ENCODE measurements around the gene SEMA3E. TPM values are rescaled to one million over a fixed set of nuclear protein-coding genes. Genes with fewer than 3 reads are reported as not detected.

The SEMA3E gene
- total and polyA plus RNA-seq, 9 of the 15 experiments (the other 6 are each of a cell fraction or from before 2014, with no cell fraction given): 0.01 to 1.4 (median 0.14) TPM; not detected in 2

GRCh38 chr7:83326223-83326622, 322.7 kb downstream of the SEMA3E start:
- intact Hi-C loops (cut with micrococcal nuclease): no loop called here
- no peaks in the 10 kb centered on the region for H4K20me1 ChIP-seq (replicated peaks; ENCODE audit: control insufficient read depth, insufficient read depth, low read length)
- ATAC-seq: no peak
- no peak overlapping the region for H2AFZ ChIP-seq (ENCODE audit: low read depth, low read length)
- H3K36me3 ChIP-seq (ENCODE audit: control insufficient read depth, insufficient read depth, low read length): no peaks in the 10 kb centered on the region
- no peak overlapping the region for H3K9ac ChIP-seq (ENCODE audit: insufficient read depth in 1 of 2, low read depth in 2 of 2, low read length in 2 of 2)
- DNase-seq (ENCODE audit: extremely low read depth in 1 of 4, low spot score in 3 of 4): no peak
- H3K4me1 ChIP-seq (replicated peaks in 1 of 2; ENCODE audit: control insufficient read depth in 2 of 2, insufficient read depth in 2 of 2, low read length in 2 of 2): no peaks in the 10 kb centered on the region
- in situ Hi-C loops (cut with MboI): no loop called here
- CTCF ChIA-PET (ENCODE audit: low intra/inter-chr PET ratio): no interaction called here
- H3K9me1 ChIP-seq (ENCODE audit: control insufficient read depth, insufficient read depth, low read length): no peaks in the 10 kb centered on the region
- H3K4me2 ChIP-seq (ENCODE audit: insufficient read depth, low read length): no peak overlapping the region
- POLR2A ChIA-PET: no interaction called here
- H3K4me3 ChIP-seq: no peak overlapping the region
- BruUV-seq (replicated peaks): no TSS peak
- no peak overlapping the region for H3K27ac ChIP-seq (ENCODE audit: extremely low read depth, low read depth, low read length)
- 3% methylated on average over 2 of the region's 2 CpGs for WGBS (ENCODE audit: insufficient coverage, low coverage, missing lambda C conversion rate)
- FAIRE-seq: no peak
- no peaks in the 10 kb centered on the region for H3K27me3 ChIP-seq (ENCODE audit: control insufficient read depth in 2 of 2, insufficient read depth in 2 of 2, low read length in 2 of 2)
- H3K9me3 ChIP-seq (replicated peaks; ENCODE audit: control insufficient read depth, insufficient read depth, low read depth, low read length): no peaks in the 10 kb centered on the region
- H3K79me2 ChIP-seq (ENCODE audit: control insufficient read depth, insufficient read depth, low read length): no peaks in the 10 kb centered on the region
- no peak for TF ChIP-seq SAFB2 (IDR thresholded peaks at IDR 0.05; ENCODE audit: borderline replicate concordance, low read depth, low read length, severe bottlenecking)
- TF ChIP-seq ZBTB17 (CRISPR knock-in tag; IDR thresholded peaks at IDR 0.05): no peak
- TF ChIP-seq FOXM1 (IDR thresholded peaks at IDR 0.05; ENCODE audit: low read depth): no peak
- TF ChIP-seq FOXM1 (CRISPR knock-in tag; IDR thresholded peaks at IDR 0.05; ENCODE audit: low read depth): no peak
- TF ChIP-seq RREB1 (CRISPR knock-in tag; IDR thresholded peaks at IDR 0.05): no peak
- TF ChIP-seq ETS1 (conservative IDR thresholded peaks at IDR 0.05; ENCODE audit: control insufficient read depth, low read depth, low read length): no peak
- TF ChIP-seq TSC22D4 (tag; IDR thresholded peaks at IDR 0.05): no peak
- no peak for TF ChIP-seq CC2D1A (IDR thresholded peaks at IDR 0.05)
- TF ChIP-seq NCOA1 (IDR thresholded peaks at IDR 0.05; ENCODE audit: low read depth): no peak
- TF ChIP-seq NELFE (IDR thresholded peaks at IDR 0.05; ENCODE audit: insufficient read depth, insufficient read length): no peak
- TF ChIP-seq PURB (CRISPR knock-in tag; IDR thresholded peaks at IDR 0.05; ENCODE audit: low read depth): no peak
- no peak for TF ChIP-seq SP2 (IDR thresholded peaks at IDR 0.05; ENCODE audit: extremely low read depth, low read depth, low read length, poor library complexity, severe bottlenecking)
- no peak for TF ChIP-seq CBX8 (IDR thresholded peaks at IDR 0.05; ENCODE audit: borderline replicate concordance, extremely low read depth, low read depth, low read length, poor library complexity, severe bottlenecking)
- TF ChIP-seq RFX1 (IDR thresholded peaks at IDR 0.05): no peak
